Ascending aorta (tissue), 2 donors: ENCODE data around the gene RASD2. TPM values are rescaled to one million over a fixed set of nuclear protein-coding genes. Genes with fewer than 3 reads are reported as not detected.

Source experiments
- DNase-seq, 2 donors: peaks; one replicate each; pipeline ENCODE4 v3.0.0-alpha.2; 2019; ENCODE audit warnings: low spot score in 2 of 2
- H3K27ac ChIP-seq, 2 donors: fragments of 200-600 bp; sonication (generic); one replicate each; pipeline ENCODE4 v1.5.1; 2016 to 2017; ENCODE audit warnings: mild to moderate bottlenecking in 1 of 2
- H3K27me3 ChIP-seq: fragments of 200-600 bp; sonication (generic); one replicate; pipeline ENCODE4 v1.5.1; 2017
- H3K36me3 ChIP-seq, 2 donors: fragments of 200-600 bp; sonication (generic); one replicate each; pipeline ENCODE4 v1.5.1; 2016
- H3K4me1 ChIP-seq, 2 donors: fragments of 200-600 bp; sonication (generic); one replicate each; pipeline ENCODE4 v1.5.1; 2016 to 2017; ENCODE audit warnings: mild to moderate bottlenecking in 1 of 2
- H3K4me3 ChIP-seq, 2 donors: fragments of 200-600 bp; sonication (generic); one replicate each; pipeline ENCODE4 v1.5.1; 2016 to 2017; ENCODE audit warnings: mild to moderate bottlenecking in 1 of 2
- H3K9me3 ChIP-seq, 2 donors: fragments of 200-600 bp; sonication (generic); one replicate each; pipeline ENCODE4 v1.5.1; 2016
- intact Hi-C: fragments of 100-400 bp; cut with DNase I; formaldehyde crosslinking; loops from one replicate; pipeline ENCODE4 v1.15.1; 2023
- total RNA-seq: library from RNA; depleted of rRNA; stranded (reverse); fragments of >200 nt; gene quantifications from one replicate; pipeline ENCODE4 v1.1.0, GENCODE V29; 2016
- TF ChIP-seq, protein P1 (sequence below), 3 experiments: fragments of 200-600 bp in 2 of 3; fragments of 450-650 bp in 1 of 3; sonication (generic) in 2 of 3; IDR thresholded peaks; one replicate each; pipeline ENCODE4 v1.5.1; 2016 to 2019; ENCODE audit warnings: antibody characterized with exemption in 3 of 3, mild to moderate bottlenecking in 1 of 3, moderate library complexity in 1 of 3

RASD2 gene
- total RNA-seq, 1 donor from 2014 or later = 6.6 TPM

DNA sequence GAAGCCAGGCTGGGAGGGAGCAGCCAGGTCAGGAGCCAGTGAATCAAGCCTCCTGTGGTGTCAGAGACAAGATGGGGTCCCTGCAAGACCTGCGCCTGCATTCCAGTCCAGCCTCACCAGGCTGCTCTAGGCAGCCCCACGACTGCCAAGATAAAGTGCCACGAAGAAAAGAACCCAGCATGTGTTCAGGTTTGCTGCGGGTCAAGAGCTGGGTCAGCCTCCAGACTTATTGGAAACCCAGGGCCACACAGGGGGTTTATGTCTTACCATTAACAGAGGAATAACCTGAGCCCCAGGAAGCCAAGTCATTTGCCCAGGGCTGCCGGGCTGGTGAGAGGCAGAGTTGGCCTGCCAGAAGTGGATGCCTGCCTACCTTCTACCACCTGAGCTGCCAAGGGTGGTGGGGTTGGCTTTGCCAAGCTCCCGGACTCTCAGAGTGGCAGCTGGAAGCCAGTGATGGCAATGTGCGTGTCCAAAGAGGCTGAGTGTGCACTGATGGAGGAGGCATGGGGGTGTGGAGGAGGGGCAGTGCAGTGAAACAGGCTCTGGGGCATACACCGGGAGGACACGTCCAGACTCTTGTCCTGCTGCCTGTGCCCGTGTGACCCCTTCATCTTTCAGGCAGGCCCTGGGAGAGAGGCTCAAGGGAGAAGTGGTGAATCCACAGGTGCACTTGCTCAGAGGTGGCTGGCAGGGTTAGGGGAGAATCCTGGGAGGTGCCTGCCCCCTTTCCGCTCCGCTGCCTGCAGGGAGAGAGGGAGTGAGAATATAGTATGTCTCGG lies 1.7 kb downstream of the RASD2 start:
- Histone ChIP-seq H3K9me3 (no peaks in the 10 kb centered on the region), H3K27me3 (no peaks in the 10 kb centered on the region), H3K4me1 (peaks cover 10 to 12% of the 10 kb centered on the region in 2 donors), H3K36me3 (peaks cover 0 to 3% of the 10 kb centered on the region in 2 donors), H3K27ac (no peak overlapping the region), H3K4me3 (peak overlapping the region; percentile 66 to 71)
- TF ChIP-seq, protein P1, sequence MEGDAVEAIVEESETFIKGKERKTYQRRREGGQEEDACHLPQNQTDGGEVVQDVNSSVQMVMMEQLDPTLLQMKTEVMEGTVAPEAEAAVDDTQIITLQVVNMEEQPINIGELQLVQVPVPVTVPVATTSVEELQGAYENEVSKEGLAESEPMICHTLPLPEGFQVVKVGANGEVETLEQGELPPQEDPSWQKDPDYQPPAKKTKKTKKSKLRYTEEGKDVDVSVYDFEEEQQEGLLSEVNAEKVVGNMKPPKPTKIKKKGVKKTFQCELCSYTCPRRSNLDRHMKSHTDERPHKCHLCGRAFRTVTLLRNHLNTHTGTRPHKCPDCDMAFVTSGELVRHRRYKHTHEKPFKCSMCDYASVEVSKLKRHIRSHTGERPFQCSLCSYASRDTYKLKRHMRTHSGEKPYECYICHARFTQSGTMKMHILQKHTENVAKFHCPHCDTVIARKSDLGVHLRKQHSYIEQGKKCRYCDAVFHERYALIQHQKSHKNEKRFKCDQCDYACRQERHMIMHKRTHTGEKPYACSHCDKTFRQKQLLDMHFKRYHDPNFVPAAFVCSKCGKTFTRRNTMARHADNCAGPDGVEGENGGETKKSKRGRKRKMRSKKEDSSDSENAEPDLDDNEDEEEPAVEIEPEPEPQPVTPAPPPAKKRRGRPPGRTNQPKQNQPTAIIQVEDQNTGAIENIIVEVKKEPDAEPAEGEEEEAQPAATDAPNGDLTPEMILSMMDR (IDR thresholded peaks at IDR 0.05) = no peak
- DNase-seq = no peak
- intact Hi-C loops = loop anchor here (5.0 kb wide), 1 partner anchor 75 kb away; no protein-coding TSS in a partner anchor

DNA sequence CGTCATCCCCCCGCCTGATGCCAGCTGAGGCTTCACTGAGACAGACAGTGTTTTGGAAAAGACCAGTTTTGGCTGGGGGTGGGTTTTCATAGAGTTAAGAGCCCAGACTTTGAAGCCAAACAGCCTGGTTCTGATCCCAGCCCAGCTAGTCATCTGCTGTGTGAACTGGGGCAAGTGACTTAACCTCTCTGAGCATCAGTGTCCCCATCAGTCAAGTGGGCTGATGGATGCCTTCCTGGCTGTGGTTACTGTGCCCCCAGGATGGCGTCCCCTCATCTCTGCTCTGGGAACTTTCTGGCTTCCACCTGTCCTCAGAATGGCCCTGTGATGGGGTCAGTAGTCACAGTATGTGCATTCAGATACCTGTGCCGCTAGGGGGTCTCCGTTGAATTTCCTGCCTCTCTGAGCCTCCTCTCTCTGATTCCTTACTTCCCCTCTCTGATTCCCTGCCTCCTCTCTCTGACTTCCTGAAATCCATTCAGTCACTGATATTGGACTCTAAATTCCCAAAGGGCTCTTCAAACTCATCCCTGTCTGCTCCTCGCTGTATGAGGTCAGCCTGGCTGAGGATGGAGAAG lies 2.4 kb downstream of the RASD2 start:
- peaks cover 10 to 12% of the 10 kb centered on the region in 2 donors for H3K4me1 ChIP-seq
- no peaks in the 10 kb centered on the region for H3K27me3 ChIP-seq
- intact Hi-C loops = loop anchor here (5.0 kb wide), 1 partner anchor 76 kb away; no protein-coding TSS in a partner anchor
- H3K9me3 ChIP-seq = no peaks in the 10 kb centered on the region
- H3K36me3 ChIP-seq = peaks cover 0 to 3% of the 10 kb centered on the region in 2 donors
- no peak for DNase-seq
- TF ChIP-seq, protein P1 (IDR thresholded peaks at IDR 0.05) = no peak
- no peak overlapping the region for H3K27ac ChIP-seq
- peak overlapping the region in 1 of 2 donors; percentile 66 for H3K4me3 ChIP-seq

DNA sequence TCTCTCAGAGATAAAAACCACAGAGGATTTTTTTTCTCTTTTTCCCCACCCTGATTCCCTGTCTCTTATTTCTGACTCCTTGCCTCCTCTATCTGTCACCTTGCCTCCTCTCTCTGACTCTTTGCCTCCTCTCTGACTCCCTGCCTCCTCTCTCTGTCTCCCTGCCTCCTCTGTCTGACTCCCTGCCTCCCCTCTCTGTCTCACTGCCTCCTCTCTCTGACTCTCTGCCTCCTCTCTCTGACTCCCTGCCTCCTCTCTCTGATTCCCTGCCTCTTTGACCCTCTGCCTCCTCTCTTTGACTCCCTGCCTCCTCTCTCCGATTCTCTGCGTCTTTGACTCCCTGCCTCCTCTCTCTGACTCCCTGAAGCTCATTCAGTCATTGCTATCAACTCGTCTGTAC lies 3.1 kb downstream of the RASD2 start:
- TF ChIP-seq, protein P1 (IDR thresholded peaks at IDR 0.05) = no peak
- H3K36me3 ChIP-seq = peaks cover 0 to 3% of the 10 kb centered on the region in 2 donors
- peaks cover 9% of the 10 kb centered on the region in 2 donors for H3K4me1 ChIP-seq
- H3K4me3 ChIP-seq = no peak overlapping the region
- no peak for DNase-seq
- H3K27ac ChIP-seq = no peak overlapping the region
- intact Hi-C loops = loop anchor here (5.0 kb wide), 1 partner anchor 76 kb away; no protein-coding TSS in a partner anchor
- no peaks in the 10 kb centered on the region for H3K9me3 ChIP-seq
- H3K27me3 ChIP-seq = no peaks in the 10 kb centered on the region

DNA sequence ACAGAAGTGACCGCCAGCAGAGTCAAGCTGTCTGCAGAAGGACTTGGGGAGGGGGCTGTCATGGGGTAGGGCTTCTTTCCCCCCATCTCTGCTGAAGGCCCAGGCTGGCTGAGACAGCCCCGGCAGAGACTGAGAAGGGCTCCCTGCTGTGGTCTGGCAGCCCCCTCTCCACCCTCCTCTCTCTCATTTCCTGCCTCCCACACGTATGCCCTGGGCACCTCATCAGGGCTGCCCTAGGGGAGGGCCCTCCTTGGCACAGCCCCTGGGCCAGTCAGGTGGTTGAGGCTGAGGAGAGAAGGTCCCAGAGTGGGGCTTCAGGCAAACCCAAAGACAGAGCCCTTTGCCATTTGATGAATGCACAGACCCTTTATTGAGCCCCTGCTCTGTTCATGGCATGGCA lies 3.6 kb downstream of the RASD2 start:
- Histone ChIP-seq H3K9me3 (no peaks in the 10 kb centered on the region), H3K27me3 (no peaks in the 10 kb centered on the region), H3K4me1 (peaks cover 5% of the 10 kb centered on the region in 2 donors), H3K4me3 (no peak overlapping the region), H3K27ac (no peak overlapping the region), H3K36me3 (peaks cover 0 to 3% of the 10 kb centered on the region in 2 donors)
- no peak for DNase-seq
- intact Hi-C loops = loop anchor here (5.0 kb wide), 1 partner anchor 77 kb away; no protein-coding TSS in a partner anchor
- TF ChIP-seq, protein P1 (IDR thresholded peaks at IDR 0.05) = no peak

DNA sequence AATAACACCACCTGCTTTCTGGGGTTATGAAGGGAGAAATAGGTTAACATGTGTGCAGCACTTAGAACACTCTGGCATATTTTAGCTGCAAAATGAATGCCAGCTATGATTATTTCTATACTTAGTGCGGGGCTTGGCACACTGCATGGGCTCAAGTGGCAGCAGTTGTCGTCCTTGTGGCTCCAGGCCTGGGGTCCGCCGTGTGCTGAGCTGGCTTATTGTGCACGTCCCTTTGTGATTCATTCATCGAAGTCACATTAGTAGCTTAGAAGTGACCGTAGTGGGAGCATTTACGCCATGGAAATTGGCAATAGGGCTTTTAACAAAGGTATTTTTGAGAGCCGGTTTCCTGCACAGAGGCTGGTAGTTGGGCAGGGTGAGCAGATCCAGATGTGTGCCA lies 4.2 kb downstream of the RASD2 start:
- DNase-seq = no peak
- no peaks in the 10 kb centered on the region for H3K9me3 ChIP-seq
- H3K27me3 ChIP-seq = no peaks in the 10 kb centered on the region
- intact Hi-C loops = loop anchor here (5.0 kb wide), 1 partner anchor 78 kb away; no protein-coding TSS in a partner anchor
- H3K4me3 ChIP-seq = no peak overlapping the region
- peaks cover 3 to 7% of the 10 kb centered on the region in 2 donors for H3K4me1 ChIP-seq
- no peak overlapping the region for H3K27ac ChIP-seq
- H3K36me3 ChIP-seq = peaks cover 0 to 3% of the 10 kb centered on the region in 2 donors
- TF ChIP-seq, protein P1 (IDR thresholded peaks at IDR 0.05) = no peak
